Endothelial cell of umbilical vein (primary cell): ENCODE measurements around the gene GDI2. TPM values are rescaled to one million over a fixed set of nuclear protein-coding genes. Genes with fewer than 3 reads are reported as not detected.

Experiments
- BruUV-seq: library from RNA; stranded (reverse); fragments of 400-500 nt; replicated peaks from 2 replicates; lab custom pipeline; 2021; lab: Mats Ljungman, UMichigan
- CTCF ChIA-PET: fragments of 300-600, 350-600 bp; sonication (Branson Sonifier 250); formaldehyde crosslinking; loops from one replicate; lab custom pipeline; 2021; ENCODE audit warnings: antibody characterized with exemption, inconsistent platforms; lab: Charles Lee
- POLR2A ChIA-PET: fragments of 300-600, 350-600 bp; sonication (Branson Sonifier 250); formaldehyde crosslinking; loops from one replicate; lab custom pipeline; 2021; ENCODE audit warnings: antibody characterized with exemption, inconsistent platforms; lab: Charles Lee
- DNase-seq: peaks from one replicate; pipeline ENCODE4 v3.0.0-alpha.2; 2011; ENCODE audit warnings: low read depth, low spot score
- FAIRE-seq: peaks from 2 replicates; lab custom pipeline; 2011; peaks lifted over from hg19 to GRCh38; lab: Jason Lieb, UNC
- H2AFZ ChIP-seq: 2 replicates; pipeline ENCODE4 v1.6.0; 2012; ENCODE audit warnings: low read depth, low read length, control low read depth, inconsistent platforms
- H3K27ac ChIP-seq: 2 replicates; pipeline ENCODE4 v1.5.1; 2011; ENCODE audit warnings: low read depth, mild to moderate bottlenecking, control low read depth, low read length, moderate library complexity; ENCODE audit not compliant: insufficient read depth
- H3K27me3 ChIP-seq, 2 experiments: 2 replicates each; pipeline versions ENCODE4 v1.6.0 to v1.6.1; 2011; ENCODE audit warnings: low read length in 2 of 2, mixed read lengths in 1 of 2; ENCODE audit not compliant: control insufficient read depth in 2 of 2, insufficient read depth in 2 of 2
- H3K36me3 ChIP-seq, 2 experiments: 2 replicates in 1 of 2; 3 replicates in 1 of 2; pipeline ENCODE4 v1.5.1; 2011; ENCODE audit warnings: low read length in 2 of 2, mild to moderate bottlenecking in 1 of 2, moderate library complexity in 1 of 2; ENCODE audit not compliant: control insufficient read depth in 2 of 2, insufficient read depth in 2 of 2; ENCODE audit errors: extremely low read depth in 1 of 2
- H3K4me1 ChIP-seq: 3 replicates; pipeline ENCODE4 v1.5.1; 2011; ENCODE audit warnings: mild to moderate bottlenecking, low read length; ENCODE audit not compliant: control insufficient read depth, insufficient read depth; ENCODE audit errors: extremely low read depth
- H3K4me2 ChIP-seq: 2 replicates; pipeline ENCODE4 v1.6.1; 2011; ENCODE audit warnings: low read length, control low read depth, mixed read lengths; ENCODE audit not compliant: insufficient read depth
- H3K4me3 ChIP-seq, 3 experiments: fragments of 200-600 bp in 1 of 3; sonication (generic), shearing (Covaris generic) in 1 of 3; replicated peaks in 1 of 3; 2 replicates each; pipeline ENCODE4 v1.5.1; 2011 to 2016; ENCODE audit warnings: control low read depth in 3 of 3, low read length in 3 of 3, mild to moderate bottlenecking in 2 of 3, inconsistent platforms in 1 of 3, low read depth in 1 of 3, moderate library complexity in 1 of 3; ENCODE audit not compliant: insufficient read depth in 1 of 3
- H3K79me2 ChIP-seq: 2 replicates; pipeline ENCODE4 v1.6.0; 2012; ENCODE audit warnings: low read length, inconsistent platforms; ENCODE audit not compliant: control insufficient read depth, insufficient read depth
- H3K9ac ChIP-seq: replicated peaks from 2 replicates; pipeline ENCODE3; 2011; ENCODE audit warnings: low read length, control low read depth; ENCODE audit not compliant: insufficient read depth; ENCODE audit errors: extremely low read depth
- H3K9me1 ChIP-seq: replicated peaks from 3 replicates; pipeline ENCODE4 v1.6.0; 2011; ENCODE audit warnings: mild to moderate bottlenecking, low read length; ENCODE audit not compliant: control insufficient read depth, insufficient read depth; ENCODE audit errors: extremely low read depth
- H3K9me3 ChIP-seq: replicated peaks from 2 replicates; pipeline ENCODE4 v1.5.1; 2012; ENCODE audit warnings: low read length, inconsistent platforms; ENCODE audit not compliant: control insufficient read depth, insufficient read depth
- H4K20me1 ChIP-seq: replicated peaks from 2 replicates; pipeline ENCODE3; 2011; ENCODE audit warnings: mild to moderate bottlenecking, low read length; ENCODE audit not compliant: control insufficient read depth, insufficient read depth; ENCODE audit errors: extremely low read depth
- CTCF ChIP-seq, 2 donors: IDR thresholded peaks; 1 replicate in 1 of 2; 2 replicates in 1 of 2; pipeline ENCODE4 v1.5.1; 2011; ENCODE audit warnings: low read length in 2 of 2, mild to moderate bottlenecking in 2 of 2, moderate library complexity in 2 of 2, control low read depth in 1 of 2, inconsistent platforms in 1 of 2, low read depth in 1 of 2; ENCODE audit not compliant: insufficient read depth in 1 of 2; ENCODE audit errors: extremely low read depth in 1 of 2
- EZH2 ChIP-seq: IDR thresholded peaks from 2 replicates; pipeline ENCODE4 v1.6.1; 2012; ENCODE audit warnings: borderline replicate concordance, low read depth, mild to moderate bottlenecking, moderate library complexity, low read length, inconsistent platforms; ENCODE audit not compliant: severe bottlenecking
- FOS ChIP-seq: IDR thresholded peaks from 2 replicates; pipeline ENCODE4 v1.6.1; 2011; ENCODE audit warnings: mild to moderate bottlenecking, low read length, moderate library complexity, borderline replicate concordance; ENCODE audit not compliant: insufficient read depth
- GATA2 ChIP-seq: IDR thresholded peaks from 2 replicates; pipeline ENCODE4 v1.7.0; 2011; ENCODE audit warnings: low read depth, mild to moderate bottlenecking, moderate library complexity, mixed read lengths, low read length; ENCODE audit not compliant: insufficient read length, insufficient read depth
- JUN ChIP-seq: IDR thresholded peaks from 2 replicates; pipeline ENCODE4 v1.6.1; 2011; ENCODE audit warnings: borderline replicate concordance, low read depth; ENCODE audit not compliant: insufficient read length, insufficient read depth
- MAX ChIP-seq: IDR thresholded peaks from 2 replicates; pipeline ENCODE4 v1.6.1; 2011; ENCODE audit not compliant: insufficient read depth, insufficient read length
- MYC ChIP-seq: IDR thresholded peaks from one replicate; pipeline ENCODE4 v1.6.1; 2011; ENCODE audit warnings: mild to moderate bottlenecking, low read depth, low read length
- POLR2A ChIP-seq: IDR thresholded peaks from 2 replicates; pipeline ENCODE4 v1.6.1; 2012; ENCODE audit warnings: low read depth, mild to moderate bottlenecking, control low read depth, low read length
- POLR2AphosphoS5 ChIP-seq: IDR thresholded peaks from 2 replicates; pipeline ENCODE4 v1.6.1; 2012; ENCODE audit warnings: low read depth, mild to moderate bottlenecking, control low read depth, low read length, moderate library complexity; ENCODE audit not compliant: insufficient read depth
- dilution Hi-C: fragments of 300-500 bp; cut with MboI; formaldehyde crosslinking; loops from one replicate; pipeline ENCODE4 v1.15.0; 2019; ENCODE audit warnings: low sequenced_read_pairs; ENCODE audit not compliant: extremely low pct_ligation_motif_present
- intact Hi-C: fragments of 100-400 bp; cut with micrococcal nuclease; formaldehyde crosslinking; loops from one replicate; pipeline ENCODE4 v1.10.0; 2022
- polyA plus RNA-seq, 4 experiments: library from polyadenylated mRNA; depleted of rRNA in 3 of 4; stranded (reverse) in 3 of 4; unstranded in 1 of 4; fragments of >200 nt; gene quantifications; 2 replicates each; pipeline versions ENCODE4 v1.2.1 to v1.2.3, GENCODE V29; 2011 to 2012; ENCODE audit warnings: missing spikeins in 1 of 4
- total RNA-seq: library from RNA; stranded (reverse); gene quantifications from 2 replicates; pipeline ENCODE4 v1.2.3, GENCODE V29; 2021

GDI2 gene
- total and polyA plus RNA-seq, 2 donors (not counting 3 experiments of a cell fraction or from before 2014, with no cell fraction given): 154 to 307 TPM

GRCh38 chr10:5843686-5844344, 30.6 kb upstream of the GDI2 start:
- no TSS peak for BruUV-seq
- POLR2A ChIA-PET: interaction anchor here (0.9 kb wide), 1 partner anchor 30 kb away, joined by 3 read pairs; the partner anchor contains the start of gene GDI2

More at GRCh38 chr10:5843686-5844344, 30.6 kb upstream of the GDI2 start:
- Histone ChIP-seq H3K79me2 (no peaks in the 10 kb centered on the region), H3K27me3 (no peaks in the 10 kb centered on the region), H3K27ac (no peak overlapping the region), H3K4me2 (no peak overlapping the region), H4K20me1 (no peaks in the 10 kb centered on the region), H3K9me3 (no peaks in the 10 kb centered on the region), H3K9ac (no peak overlapping the region), H2AFZ (no peak overlapping the region), H3K9me1 (no peaks in the 10 kb centered on the region), H3K36me3 (no peaks in the 10 kb centered on the region), H3K4me3 (no peak overlapping the region), H3K4me1 (peaks cover 8% of the 10 kb centered on the region)
- TF ChIP-seq CTCF (IDR thresholded peaks at IDR 0.05; ENCODE audit: extremely low read depth in 1 of 2, insufficient read depth in 1 of 2, low read depth in 1 of 2, low read length in 2 of 2) (no peak), MAX (no peak), FOS (no peak), POLR2AphosphoS5 (no peak), EZH2 (no peak), GATA2 (no peak), JUN (no peak), MYC (no peak), POLR2A (no peak)
- DNase-seq (no peak), FAIRE-seq (no peak)
- dilution Hi-C loops (no loop called here), intact Hi-C loops (no loop called here)
- CTCF ChIA-PET: interaction anchor here (0.8 to 1.7 kb wide), 5 partner anchors 14 to 30 kb away, joined by 3 to 6 read pairs (median 4); no protein-coding TSS in a partner anchor
